ENCODE data around the gene GOLGA6L6. TPM values are rescaled to one million over a fixed set of nuclear protein-coding genes. Genes with fewer than 3 reads are reported as not detected.
"Not testable (repeated sequence)": the region's sequence is repeated elsewhere in the genome, so short reads cannot be mapped to it uniquely, and the experiment has no call there.

GOLGA6L6 gene
- total RNA-seq, 1 donor from 2014 or later: not detected

DNA sequence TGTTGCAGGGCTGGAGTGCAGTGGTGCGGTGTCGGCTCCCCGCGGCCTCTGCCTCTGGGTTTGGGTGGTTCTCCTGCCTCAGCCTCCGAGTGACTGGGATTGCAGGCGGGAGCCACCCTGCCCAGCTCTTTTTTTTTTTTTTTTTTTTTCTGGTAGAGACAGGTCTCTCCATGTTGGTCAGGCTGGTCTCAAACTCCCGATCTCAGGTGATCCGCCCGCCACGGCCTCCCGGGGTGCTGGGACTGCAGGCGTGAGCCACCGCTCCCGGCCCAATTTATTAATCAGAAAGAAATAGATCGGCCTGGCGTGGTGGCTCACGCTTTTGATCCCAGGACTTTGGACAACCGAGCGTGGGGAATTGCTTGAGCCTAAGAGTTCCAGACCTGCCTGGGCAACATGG, 9.7 kb upstream of the GOLGA6L6 start:
- not testable (repeated sequence) for H3K27me3 Mint-ChIP-seq (ENCODE audit: insufficient read depth, low read depth); H3K4me1 Mint-ChIP-seq; H3K4me2 ChIP-seq; H3K4me1 ChIP-seq; H3K79me2 ChIP-seq (ENCODE audit: low read depth); H3K9me3 Mint-ChIP-seq; H2AFZ ChIP-seq (replicated peaks); H3K27ac ChIP-seq; H3K9ac ChIP-seq; H4K20me1 ChIP-seq (ENCODE audit: low read depth); H3K4me3 Mint-ChIP-seq; H3K36me3 Mint-ChIP-seq; H3K4me3 ChIP-seq; H3K27ac Mint-ChIP-seq; H3K36me3 ChIP-seq; DNase-seq (ENCODE audit: low spot score); H3K9me3 ChIP-seq (ENCODE audit: low read depth); H3F3A ChIP-seq (ENCODE audit: low read depth); H3K27me3 ChIP-seq

DNA sequence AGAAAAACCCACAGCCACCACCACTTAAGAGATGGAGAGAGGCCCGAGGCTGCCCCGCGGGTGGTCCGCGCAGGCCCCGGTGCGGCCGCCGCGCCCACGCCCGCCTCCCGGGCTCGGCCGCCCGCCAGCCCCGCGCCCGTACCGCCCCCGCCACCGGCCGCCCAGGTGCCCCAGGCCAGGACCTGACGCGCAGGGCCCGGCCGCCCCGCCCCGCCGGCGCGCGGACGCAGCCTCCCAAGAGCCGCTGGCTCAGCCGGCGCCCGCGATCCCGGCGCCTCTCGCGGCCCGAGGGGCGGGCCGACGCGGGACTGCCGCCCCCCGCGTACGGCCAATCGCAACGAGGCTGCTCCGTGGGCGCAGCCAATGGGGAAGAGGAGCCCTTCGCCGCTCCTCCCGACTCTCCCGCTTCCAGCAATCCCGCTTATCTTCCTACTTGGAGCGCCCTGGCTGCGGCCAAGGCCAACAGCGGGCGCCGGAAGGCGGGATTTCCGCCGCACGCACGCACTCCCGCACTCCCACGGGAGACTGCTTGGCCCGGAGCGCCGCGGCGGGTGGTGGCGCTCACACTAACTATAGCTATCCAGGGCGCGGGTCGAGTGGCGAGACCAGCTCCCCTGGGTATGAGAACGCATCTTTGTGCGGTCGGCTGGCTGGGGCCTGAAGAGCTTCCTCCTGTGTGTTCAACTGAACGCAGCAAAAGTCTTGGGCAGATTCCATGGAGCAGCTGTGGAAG, 35.5 kb downstream of the GOLGA6L6 start:
- H3K4me3 Mint-ChIP-seq; H3K36me3 ChIP-seq; H4K20me1 ChIP-seq (ENCODE audit: low read depth); H3K27ac ChIP-seq; H3K79me2 ChIP-seq (ENCODE audit: low read depth); H3K9ac ChIP-seq; H3K4me2 ChIP-seq; H3K27me3 Mint-ChIP-seq (ENCODE audit: insufficient read depth, low read depth); H3K4me1 ChIP-seq; H3K27ac Mint-ChIP-seq; H3K36me3 Mint-ChIP-seq; H3K9me3 ChIP-seq (ENCODE audit: low read depth); H2AFZ ChIP-seq (replicated peaks); H3K4me1 Mint-ChIP-seq; DNase-seq (ENCODE audit: low spot score); H3K4me3 ChIP-seq; H3K27me3 ChIP-seq; H3F3A ChIP-seq (ENCODE audit: low read depth); H3K9me3 Mint-ChIP-seq: not testable (repeated sequence)

DNA sequence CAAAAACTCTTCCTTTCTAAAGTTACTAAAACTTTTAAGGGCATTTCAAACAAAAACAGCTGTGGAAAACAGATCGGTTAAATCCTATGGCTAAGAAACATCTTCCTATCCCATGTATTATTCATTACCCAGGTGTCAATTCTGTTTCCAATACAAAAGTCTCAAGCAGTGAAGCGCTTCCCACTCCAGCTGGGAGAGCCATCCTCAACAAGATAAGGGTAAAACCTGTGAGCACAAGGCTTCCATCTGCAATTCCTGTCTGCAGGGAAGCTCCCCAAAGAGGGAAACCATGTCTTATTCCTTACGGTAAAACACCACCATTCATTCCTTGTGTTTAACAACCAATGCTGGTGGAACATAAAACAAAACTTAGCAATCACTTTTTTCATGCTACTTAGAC, 38.8 kb downstream of the GOLGA6L6 start:
- H4K20me1 ChIP-seq (ENCODE audit: low read depth); DNase-seq (ENCODE audit: low spot score); H3K4me3 ChIP-seq; H3K4me2 ChIP-seq; H3K4me1 Mint-ChIP-seq; H3K36me3 Mint-ChIP-seq; H3K4me3 Mint-ChIP-seq; H3K27me3 ChIP-seq; H3K9me3 Mint-ChIP-seq; H3F3A ChIP-seq (ENCODE audit: low read depth); H3K27ac ChIP-seq; H3K9ac ChIP-seq; H3K27ac Mint-ChIP-seq; H3K4me1 ChIP-seq; H2AFZ ChIP-seq (replicated peaks); H3K36me3 ChIP-seq; H3K9me3 ChIP-seq (ENCODE audit: low read depth); H3K27me3 Mint-ChIP-seq (ENCODE audit: insufficient read depth, low read depth); H3K79me2 ChIP-seq (ENCODE audit: low read depth): not testable (repeated sequence)

DNA sequence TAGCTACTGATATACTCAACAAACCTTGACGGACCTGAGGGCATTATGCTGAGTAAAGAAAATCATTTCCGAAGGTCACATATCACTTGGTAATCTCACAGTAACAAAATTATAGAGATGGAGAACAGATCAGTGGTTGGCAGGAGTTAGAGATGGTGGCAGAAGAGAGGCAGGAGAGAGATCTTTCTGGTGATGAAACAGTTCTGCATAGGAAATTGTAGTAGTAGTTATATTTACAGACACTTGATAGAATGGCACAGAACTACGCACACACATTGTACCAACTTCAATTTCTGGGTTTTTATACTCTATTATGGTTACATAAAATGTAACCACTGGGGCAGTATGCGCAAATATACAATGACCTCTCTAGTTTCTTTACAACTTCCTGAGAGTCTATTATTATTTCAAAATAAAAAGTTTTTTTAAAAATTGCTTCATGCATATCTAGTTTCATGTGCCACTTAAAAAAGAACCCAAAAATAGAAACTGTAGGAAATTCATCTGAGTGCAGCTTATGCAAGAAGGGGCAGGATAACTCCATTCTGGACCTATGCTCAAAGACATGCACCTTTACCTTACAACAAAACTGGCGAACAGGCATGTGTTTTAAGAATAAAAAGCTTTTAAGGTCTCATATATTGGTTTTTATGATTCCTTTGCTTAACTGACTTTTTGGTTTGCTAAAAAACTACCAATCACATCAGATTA, 39.9 kb downstream of the GOLGA6L6 start:
- not testable (repeated sequence) for H3K27me3 ChIP-seq; H3K27ac ChIP-seq; H3K27ac Mint-ChIP-seq; H3K36me3 Mint-ChIP-seq; H3K36me3 ChIP-seq; H3F3A ChIP-seq (ENCODE audit: low read depth); H3K9me3 Mint-ChIP-seq; H4K20me1 ChIP-seq (ENCODE audit: low read depth); H3K9ac ChIP-seq; H3K27me3 Mint-ChIP-seq (ENCODE audit: insufficient read depth, low read depth); H3K4me1 Mint-ChIP-seq; H2AFZ ChIP-seq (replicated peaks); DNase-seq (ENCODE audit: low spot score); H3K4me1 ChIP-seq; H3K4me3 ChIP-seq; H3K79me2 ChIP-seq (ENCODE audit: low read depth); H3K4me2 ChIP-seq; H3K4me3 Mint-ChIP-seq; H3K9me3 ChIP-seq (ENCODE audit: low read depth)

DNA sequence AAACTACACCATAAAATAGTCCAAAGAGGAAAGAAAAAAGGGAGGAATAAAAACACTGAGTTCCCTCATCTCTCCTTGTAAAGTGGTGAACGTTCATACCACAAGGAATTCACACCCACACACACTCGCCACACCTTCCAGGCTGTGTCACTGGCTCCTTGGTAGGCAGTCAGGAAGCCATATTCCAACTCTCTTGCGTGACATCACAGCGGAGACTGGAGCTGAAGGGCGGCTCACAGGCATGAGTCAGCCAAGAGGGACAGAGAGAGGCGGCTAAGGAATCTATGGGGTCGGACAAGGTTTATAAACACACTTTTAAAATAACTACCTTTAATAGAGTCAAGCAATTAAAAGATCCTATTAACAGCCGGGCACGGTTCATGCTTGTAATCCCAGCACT, 43.8 kb downstream of the GOLGA6L6 start:
- H3K27ac ChIP-seq; H3K27me3 ChIP-seq; H3K9ac ChIP-seq; H2AFZ ChIP-seq (replicated peaks); H3K27ac Mint-ChIP-seq; H3K4me2 ChIP-seq; H4K20me1 ChIP-seq (ENCODE audit: low read depth); DNase-seq (ENCODE audit: low spot score); H3K4me3 ChIP-seq; H3K9me3 ChIP-seq (ENCODE audit: low read depth); H3K4me1 ChIP-seq; H3K79me2 ChIP-seq (ENCODE audit: low read depth); H3K27me3 Mint-ChIP-seq (ENCODE audit: insufficient read depth, low read depth); H3K36me3 Mint-ChIP-seq; H3K4me1 Mint-ChIP-seq; H3K4me3 Mint-ChIP-seq; H3F3A ChIP-seq (ENCODE audit: low read depth); H3K36me3 ChIP-seq; H3K9me3 Mint-ChIP-seq: not testable (repeated sequence)

DNA sequence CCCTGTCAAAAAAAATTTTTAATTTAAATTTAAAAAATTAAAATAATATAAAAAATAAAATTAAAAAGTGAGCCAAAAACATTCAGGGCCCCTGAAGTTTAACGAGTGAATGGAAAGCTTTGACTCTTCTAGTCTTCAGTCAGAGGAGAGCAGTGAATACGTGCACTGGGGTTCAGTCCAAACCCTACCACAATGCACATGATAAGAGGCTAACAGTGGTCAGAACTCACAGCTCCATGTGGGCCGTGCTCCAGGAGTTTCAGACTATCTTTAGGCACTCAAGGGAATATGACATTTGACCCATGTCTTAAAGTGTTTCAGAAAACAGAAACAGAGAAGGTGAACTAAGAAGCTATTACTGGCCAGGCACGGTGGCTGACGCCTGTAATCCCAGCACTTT, 48.6 kb downstream of the GOLGA6L6 start:
- H3K4me1 Mint-ChIP-seq; H3K9ac ChIP-seq; H3K4me3 ChIP-seq; H3F3A ChIP-seq (ENCODE audit: low read depth); H2AFZ ChIP-seq (replicated peaks); H3K4me3 Mint-ChIP-seq; H3K27ac ChIP-seq; H3K4me1 ChIP-seq; H3K36me3 ChIP-seq; H3K27me3 Mint-ChIP-seq (ENCODE audit: insufficient read depth, low read depth); H3K27me3 ChIP-seq; H4K20me1 ChIP-seq (ENCODE audit: low read depth); H3K27ac Mint-ChIP-seq; H3K36me3 Mint-ChIP-seq; H3K9me3 ChIP-seq (ENCODE audit: low read depth); H3K79me2 ChIP-seq (ENCODE audit: low read depth); DNase-seq (ENCODE audit: low spot score); H3K4me2 ChIP-seq; H3K9me3 Mint-ChIP-seq: not testable (repeated sequence)

DNA sequence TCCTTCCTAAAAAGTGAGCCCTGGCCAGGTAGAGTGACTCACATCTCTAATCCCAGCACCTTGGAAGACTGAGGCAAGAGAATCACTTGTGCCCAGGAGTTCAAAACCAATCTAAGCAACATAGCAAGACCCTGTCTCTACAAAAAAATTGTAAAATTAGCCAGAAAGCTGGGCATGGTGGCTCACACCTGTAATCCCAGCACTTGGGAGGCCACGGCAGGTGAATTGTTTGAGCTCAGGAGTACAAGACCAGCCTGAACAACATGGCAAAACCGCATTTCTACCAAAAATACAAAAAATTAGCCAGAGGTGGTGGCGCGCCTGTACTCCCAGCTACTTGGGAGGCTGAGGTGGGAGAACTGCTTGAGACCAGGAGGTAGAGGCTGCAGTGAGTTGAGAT, 49.0 kb downstream of the GOLGA6L6 start:
- H3K9me3 Mint-ChIP-seq; DNase-seq (ENCODE audit: low spot score); H3K27ac ChIP-seq; H3K27me3 Mint-ChIP-seq (ENCODE audit: insufficient read depth, low read depth); H3K9me3 ChIP-seq (ENCODE audit: low read depth); H3F3A ChIP-seq (ENCODE audit: low read depth); H3K4me3 ChIP-seq; H3K36me3 ChIP-seq; H3K4me2 ChIP-seq; H3K27ac Mint-ChIP-seq; H3K27me3 ChIP-seq; H3K79me2 ChIP-seq (ENCODE audit: low read depth); H3K4me1 ChIP-seq; H3K9ac ChIP-seq; H4K20me1 ChIP-seq (ENCODE audit: low read depth); H3K4me1 Mint-ChIP-seq; H3K36me3 Mint-ChIP-seq; H2AFZ ChIP-seq (replicated peaks); H3K4me3 Mint-ChIP-seq: not testable (repeated sequence)

DNA sequence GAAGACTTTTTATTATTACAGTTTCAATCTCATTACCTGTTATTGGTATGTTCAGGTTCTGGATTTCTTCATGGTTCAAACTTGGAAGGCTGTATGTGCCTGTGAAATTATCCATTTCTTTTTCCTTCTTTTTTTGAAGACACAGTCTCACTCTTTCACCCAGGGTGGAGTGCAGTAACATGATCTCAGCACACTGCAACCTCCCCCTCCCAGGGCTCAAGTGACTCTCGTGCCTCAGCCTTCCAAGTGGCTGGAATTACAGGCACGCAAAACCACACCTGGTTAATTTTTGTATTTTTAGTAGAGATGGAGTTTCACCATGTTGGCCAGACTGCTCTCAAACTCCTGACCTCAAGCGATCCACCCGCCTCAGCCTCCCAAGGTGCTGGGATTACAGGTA, 52.3 kb downstream of the GOLGA6L6 start:
- not testable (repeated sequence) for H3K36me3 Mint-ChIP-seq; H4K20me1 ChIP-seq (ENCODE audit: low read depth); H3K9ac ChIP-seq; H3K79me2 ChIP-seq (ENCODE audit: low read depth); H3F3A ChIP-seq (ENCODE audit: low read depth); H3K9me3 ChIP-seq (ENCODE audit: low read depth); H3K4me1 Mint-ChIP-seq; H3K4me1 ChIP-seq; H3K27me3 ChIP-seq; H3K4me2 ChIP-seq; H3K27ac ChIP-seq; H3K27me3 Mint-ChIP-seq (ENCODE audit: insufficient read depth, low read depth); H3K27ac Mint-ChIP-seq; H3K9me3 Mint-ChIP-seq; H3K36me3 ChIP-seq; H3K4me3 ChIP-seq; H2AFZ ChIP-seq (replicated peaks); H3K4me3 Mint-ChIP-seq; DNase-seq (ENCODE audit: low spot score)
